IPS-NIHi7 (cell line): Measurements from ENCODE around the gene ANKRD49.

Source experiments
- DNase-seq: peaks from one replicate; pipeline ENCODE4 v3.0.0; 2012; ENCODE audit warnings: mixed read lengths; ENCODE audit errors: extremely low spot score

The ANKRD49 gene

DNA sequence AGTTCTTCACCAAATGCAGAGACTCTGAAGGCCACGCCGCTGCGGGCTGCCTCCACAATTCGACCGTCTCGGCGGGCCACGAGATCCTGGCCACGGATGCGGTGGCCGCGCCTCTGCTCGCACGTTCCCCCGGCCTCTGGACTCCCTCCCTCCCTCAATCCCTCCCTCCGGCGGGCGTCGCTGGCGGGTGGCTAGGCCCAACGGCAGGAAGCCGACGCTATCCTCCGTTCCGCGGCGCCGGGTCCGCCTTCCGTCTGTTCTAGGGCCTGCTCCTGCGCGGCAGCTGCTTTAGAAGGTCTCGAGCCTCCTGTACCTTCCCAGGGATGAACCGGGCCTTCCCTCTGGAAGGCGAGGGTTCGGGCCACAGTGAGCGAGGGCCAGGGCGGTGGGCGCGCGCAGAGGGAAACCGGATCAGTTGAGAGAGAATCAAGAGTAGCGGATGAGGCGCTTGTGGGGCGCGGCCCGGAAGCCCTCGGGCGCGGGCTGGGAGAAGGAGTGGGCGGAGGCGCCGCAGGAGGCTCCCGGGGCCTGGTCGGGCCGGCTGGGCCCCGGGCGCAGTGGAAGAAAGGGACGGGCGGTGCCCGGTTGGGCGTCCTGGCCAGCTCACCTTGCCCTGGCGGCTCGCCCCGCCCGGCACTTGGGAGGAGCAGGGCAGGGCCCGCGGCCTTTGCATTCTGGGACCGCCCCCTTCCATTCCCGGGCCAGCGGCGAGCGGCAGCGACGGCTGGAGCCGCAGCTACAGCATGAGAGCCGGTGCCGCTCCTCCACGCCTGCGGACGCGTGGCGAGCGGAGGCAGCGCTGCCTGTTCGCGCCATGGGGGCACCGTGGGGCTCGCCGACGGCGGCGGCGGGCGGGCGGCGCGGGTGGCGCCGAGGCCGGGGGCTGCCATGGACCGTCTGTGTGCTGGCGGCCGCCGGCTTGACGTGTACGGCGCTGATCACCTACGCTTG lies 50.2 kb downstream of the ANKRD49 start, which contains the start of gene FUT4:
FUT4 (plus strand) TSS at position 227 of the 951 bp plus-strand sequence; CDS start at position 440, 213 bp downstream.
- peak; percentile 91 for DNase-seq

DNA sequence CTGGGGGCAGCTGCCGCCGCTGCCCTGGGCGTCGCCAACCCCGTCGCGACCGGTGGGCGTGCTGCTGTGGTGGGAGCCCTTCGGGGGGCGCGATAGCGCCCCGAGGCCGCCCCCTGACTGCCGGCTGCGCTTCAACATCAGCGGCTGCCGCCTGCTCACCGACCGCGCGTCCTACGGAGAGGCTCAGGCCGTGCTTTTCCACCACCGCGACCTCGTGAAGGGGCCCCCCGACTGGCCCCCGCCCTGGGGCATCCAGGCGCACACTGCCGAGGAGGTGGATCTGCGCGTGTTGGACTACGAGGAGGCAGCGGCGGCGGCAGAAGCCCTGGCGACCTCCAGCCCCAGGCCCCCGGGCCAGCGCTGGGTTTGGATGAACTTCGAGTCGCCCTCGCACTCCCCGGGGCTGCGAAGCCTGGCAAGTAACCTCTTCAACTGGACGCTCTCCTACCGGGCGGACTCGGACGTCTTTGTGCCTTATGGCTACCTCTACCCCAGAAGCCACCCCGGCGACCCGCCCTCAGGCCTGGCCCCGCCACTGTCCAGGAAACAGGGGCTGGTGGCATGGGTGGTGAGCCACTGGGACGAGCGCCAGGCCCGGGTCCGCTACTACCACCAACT lies 51.0 kb downstream of the ANKRD49 start:
- DNase-seq: peak; percentile 43

DNA sequence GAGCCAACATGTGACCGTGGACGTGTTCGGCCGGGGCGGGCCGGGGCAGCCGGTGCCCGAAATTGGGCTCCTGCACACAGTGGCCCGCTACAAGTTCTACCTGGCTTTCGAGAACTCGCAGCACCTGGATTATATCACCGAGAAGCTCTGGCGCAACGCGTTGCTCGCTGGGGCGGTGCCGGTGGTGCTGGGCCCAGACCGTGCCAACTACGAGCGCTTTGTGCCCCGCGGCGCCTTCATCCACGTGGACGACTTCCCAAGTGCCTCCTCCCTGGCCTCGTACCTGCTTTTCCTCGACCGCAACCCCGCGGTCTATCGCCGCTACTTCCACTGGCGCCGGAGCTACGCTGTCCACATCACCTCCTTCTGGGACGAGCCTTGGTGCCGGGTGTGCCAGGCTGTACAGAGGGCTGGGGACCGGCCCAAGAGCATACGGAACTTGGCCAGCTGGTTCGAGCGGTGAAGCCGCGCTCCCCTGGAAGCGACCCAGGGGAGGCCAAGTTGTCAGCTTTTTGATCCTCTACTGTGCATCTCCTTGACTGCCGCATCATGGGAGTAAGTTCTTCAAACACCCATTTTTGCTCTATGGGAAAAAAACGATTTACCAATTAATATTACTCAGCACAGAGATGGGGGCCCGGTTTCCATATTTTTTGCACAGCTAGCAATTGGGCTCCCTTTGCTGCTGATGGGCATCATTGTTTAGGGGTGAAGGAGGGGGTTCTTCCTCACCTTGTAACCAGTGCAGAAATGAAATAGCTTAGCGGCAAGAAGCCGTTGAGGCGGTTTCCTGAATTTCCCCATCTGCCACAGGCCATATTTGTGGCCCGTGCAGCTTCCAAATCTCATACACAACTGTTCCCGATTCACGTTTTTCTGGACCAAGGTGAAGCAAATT lies 51.7 kb downstream of the ANKRD49 start:
- no peak for DNase-seq

DNA sequence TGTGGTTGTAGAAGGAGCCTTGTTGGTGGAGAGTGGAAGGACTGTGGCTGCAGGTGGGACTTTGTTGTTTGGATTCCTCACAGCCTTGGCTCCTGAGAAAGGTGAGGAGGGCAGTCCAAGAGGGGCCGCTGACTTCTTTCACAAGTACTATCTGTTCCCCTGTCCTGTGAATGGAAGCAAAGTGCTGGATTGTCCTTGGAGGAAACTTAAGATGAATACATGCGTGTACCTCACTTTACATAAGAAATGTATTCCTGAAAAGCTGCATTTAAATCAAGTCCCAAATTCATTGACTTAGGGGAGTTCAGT lies 52.3 kb downstream of the ANKRD49 start:
- no peak for DNase-seq

GRCh38 chr11:94546886-94547285 lies 53.1 kb downstream of the ANKRD49 start:
- no peak for DNase-seq

DNA sequence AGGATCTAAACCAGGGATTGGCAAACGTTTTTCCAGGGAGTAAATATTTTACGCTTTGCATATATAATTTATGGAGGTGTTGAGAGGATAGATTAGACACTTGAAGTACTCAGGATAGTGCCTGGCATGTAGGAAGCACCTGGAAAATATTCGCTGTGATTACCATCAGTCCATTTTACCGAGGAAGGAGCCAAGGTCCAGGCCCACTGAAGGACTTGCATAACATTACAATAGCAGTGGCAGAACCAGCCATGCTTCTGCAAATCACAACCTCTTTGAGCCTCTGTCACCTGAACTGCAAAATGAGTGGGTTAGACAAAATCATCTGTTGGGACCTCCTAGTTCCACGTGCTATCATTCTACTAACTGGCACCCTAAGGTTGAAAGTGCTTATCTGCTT lies 55.4 kb downstream of the ANKRD49 start:
- no peak for DNase-seq
